HG03521 (cell line): ENCODE data around the gene CD207.
"Not testable (repeated sequence)": the region's sequence is repeated elsewhere in the genome, so short reads cannot be mapped to it uniquely, and the experiment has no call there.

Experiments used
- ATAC-seq: cut with Tn5 transposase; IDR thresholded peaks from one replicate; pipeline ENCODE4 v1.9.1; 2021; ENCODE audit warnings: mild to moderate bottlenecking, moderate library complexity; ENCODE audit not compliant: unreplicated experiment

Gene CD207

GRCh38 chr2:70835643-70836042 is at the start of gene CD207:
Gene CD207, minus strand, starts transcription at chr2:70835816. Its CDS starts 40 bp downstream, at chr2:70835776.
- ATAC-seq: no peak

GRCh38 chr2:70878543-70878942 is 42.9 kb upstream of the CD207 start:
- ATAC-seq: not testable (repeated sequence)

GRCh38 chr2:70876138-70876537 is 40.5 kb upstream of the CD207 start:
- not testable (repeated sequence) for ATAC-seq

- ATAC-seq: no peak
These were observed 37.9 kb upstream of the CD207 start for GRCh38 chr2:70873541-70873940.

GRCh38 chr2:70871398-70872211 is 36.0 kb upstream of the CD207 start:
- no peak for ATAC-seq

GRCh38 chr2:70870790-70871189 is 35.2 kb upstream of the CD207 start:
- no peak for ATAC-seq

GRCh38 chr2:70868970-70869369 is 33.4 kb upstream of the CD207 start:
- no peak for ATAC-seq

- ATAC-seq: peak; percentile 46
These were observed 26.4 kb upstream of the CD207 start for GRCh38 chr2:70861777-70862625.

GRCh38 chr2:70855667-70856066 is 20.1 kb upstream of the CD207 start:
- ATAC-seq: no peak

- no peak for ATAC-seq
These were observed 18.8 kb upstream of the CD207 start for GRCh38 chr2:70854411-70854810.

GRCh38 chr2:70852824-70853223 is 17.2 kb upstream of the CD207 start:
- no peak for ATAC-seq

- ATAC-seq: peak; percentile 66
These were observed 16.1 kb upstream of the CD207 start for GRCh38 chr2:70851704-70852103.

GRCh38 chr2:70850925-70851324 is 15.3 kb upstream of the CD207 start:
- ATAC-seq: no peak

- ATAC-seq: no peak
These were observed 6.8 kb upstream of the CD207 start for GRCh38 chr2:70842401-70842800.

- ATAC-seq: no peak
These were observed 2.6 kb upstream of the CD207 start for GRCh38 chr2:70837980-70838925.

GRCh38 chr2:70834881-70835280 is 735 bp downstream of the CD207 start:
- ATAC-seq: no peak

GRCh38 chr2:70834106-70834505 is 1.5 kb downstream of the CD207 start:
- no peak for ATAC-seq

GRCh38 chr2:70833246-70833645 is 2.4 kb downstream of the CD207 start:
- no peak for ATAC-seq

GRCh38 chr2:70832386-70832785 is 3.2 kb downstream of the CD207 start:
- no peak for ATAC-seq

- ATAC-seq: no peak
These were observed 3.8 kb downstream of the CD207 start for GRCh38 chr2:70831861-70832260.

- no peak for ATAC-seq
These were observed 5.2 kb downstream of the CD207 start for GRCh38 chr2:70830366-70830765.
